NK-92 treated with Interleukin-12 subunit alpha and Interleukin-12 subunit beta, amount 100 ng/mL, for 24 hours (cell line): ENCODE measurements around the gene DOCK10.

ENCODE experiments used
- DNase-seq: peaks from one replicate; lab custom pipeline; 2025; lab: John Stamatoyannopoulos, UW

The DOCK10 gene

DNA sequence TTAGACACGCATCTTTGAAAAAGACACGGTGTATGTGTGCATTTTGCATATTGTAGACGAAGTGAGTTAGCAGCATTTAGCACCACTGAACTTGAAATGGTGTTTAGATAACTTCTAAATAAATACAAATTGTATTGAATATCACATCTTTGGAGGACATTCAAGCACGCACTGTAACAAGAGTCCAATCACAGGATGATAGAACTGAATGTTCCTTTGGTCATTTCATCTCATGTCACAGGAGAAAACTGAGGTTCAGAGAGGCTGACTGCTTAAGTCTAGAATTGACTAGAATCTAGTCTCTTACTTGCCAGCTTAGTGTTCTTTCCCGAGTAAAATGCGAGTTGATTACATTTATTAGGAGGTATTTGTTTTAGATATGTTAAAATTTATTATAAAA lies 206.9 kb downstream of the DOCK10 start:
- no peak for DNase-seq

DNA sequence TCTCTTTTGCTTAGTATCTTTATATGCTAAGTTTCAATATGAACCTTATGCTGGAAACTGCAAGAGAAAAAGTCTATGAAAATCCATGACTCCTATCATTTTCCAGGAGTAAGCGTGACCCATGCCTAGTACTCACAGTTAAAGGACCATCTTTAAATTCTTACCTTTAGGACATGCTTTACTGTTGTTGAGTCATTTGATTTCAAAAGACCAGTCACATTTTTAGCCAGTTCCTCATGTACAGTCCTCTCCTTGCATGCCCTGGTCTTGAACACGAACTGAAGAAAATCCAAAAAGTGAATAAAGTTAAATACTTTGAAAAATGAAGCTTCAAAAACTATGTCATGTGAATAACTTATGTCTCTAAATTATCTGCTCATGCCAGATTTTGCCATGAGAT lies 208.3 kb downstream of the DOCK10 start:
- DNase-seq: no peak

GRCh38 chr2:224832207-224832606 lies 210.1 kb downstream of the DOCK10 start:
- no peak for DNase-seq

DNA sequence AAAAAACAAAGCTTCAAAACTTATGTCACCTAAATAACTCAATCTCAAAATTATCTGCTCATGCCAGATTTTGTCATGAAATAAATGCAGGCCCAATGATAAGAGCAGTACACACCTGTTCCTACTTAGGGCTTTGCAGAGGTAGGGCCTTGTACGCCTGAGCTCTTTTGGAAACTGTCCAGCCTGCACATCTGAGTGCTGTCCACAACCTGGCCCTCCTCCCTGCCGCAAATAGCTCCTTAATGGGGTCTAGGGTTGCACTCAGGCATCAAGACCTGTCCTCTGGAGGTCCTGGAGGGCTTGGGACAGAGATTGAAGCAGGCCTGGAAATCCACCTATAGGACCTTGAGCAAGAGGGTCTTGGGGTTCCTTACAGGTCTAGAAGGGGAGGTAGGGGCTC lies 210.7 kb downstream of the DOCK10 start:
- no peak for DNase-seq

GRCh38 chr2:224820283-224820991 lies 221.8 kb downstream of the DOCK10 start:
- DNase-seq: no peak

- DNase-seq: no peak
These were observed 223.2 kb downstream of the DOCK10 start for GRCh38 chr2:224819075-224819474.

GRCh38 chr2:224817676-224818075 lies 224.6 kb downstream of the DOCK10 start:
- DNase-seq: no peak

- no peak for DNase-seq
These were observed 225.5 kb downstream of the DOCK10 start for GRCh38 chr2:224816816-224817215.

DNA sequence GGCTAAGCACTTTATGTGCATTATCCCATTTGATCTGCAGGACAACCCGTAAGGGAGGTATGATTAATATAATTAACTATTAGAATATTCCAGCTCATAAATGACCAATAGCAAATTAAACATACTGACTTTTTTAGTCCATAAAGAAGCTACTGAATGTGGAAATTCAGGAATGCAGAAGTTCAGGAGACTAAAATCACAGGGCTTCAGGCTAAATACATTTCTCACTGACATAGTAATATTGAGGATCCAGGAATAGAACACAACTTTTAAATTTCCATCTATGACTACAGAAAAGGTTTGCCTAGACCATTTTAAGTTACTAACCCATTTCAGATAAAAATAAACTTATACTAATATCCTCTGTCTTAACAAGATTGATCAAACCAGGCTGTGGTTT lies 228.7 kb downstream of the DOCK10 start:
- no peak for DNase-seq

DNA sequence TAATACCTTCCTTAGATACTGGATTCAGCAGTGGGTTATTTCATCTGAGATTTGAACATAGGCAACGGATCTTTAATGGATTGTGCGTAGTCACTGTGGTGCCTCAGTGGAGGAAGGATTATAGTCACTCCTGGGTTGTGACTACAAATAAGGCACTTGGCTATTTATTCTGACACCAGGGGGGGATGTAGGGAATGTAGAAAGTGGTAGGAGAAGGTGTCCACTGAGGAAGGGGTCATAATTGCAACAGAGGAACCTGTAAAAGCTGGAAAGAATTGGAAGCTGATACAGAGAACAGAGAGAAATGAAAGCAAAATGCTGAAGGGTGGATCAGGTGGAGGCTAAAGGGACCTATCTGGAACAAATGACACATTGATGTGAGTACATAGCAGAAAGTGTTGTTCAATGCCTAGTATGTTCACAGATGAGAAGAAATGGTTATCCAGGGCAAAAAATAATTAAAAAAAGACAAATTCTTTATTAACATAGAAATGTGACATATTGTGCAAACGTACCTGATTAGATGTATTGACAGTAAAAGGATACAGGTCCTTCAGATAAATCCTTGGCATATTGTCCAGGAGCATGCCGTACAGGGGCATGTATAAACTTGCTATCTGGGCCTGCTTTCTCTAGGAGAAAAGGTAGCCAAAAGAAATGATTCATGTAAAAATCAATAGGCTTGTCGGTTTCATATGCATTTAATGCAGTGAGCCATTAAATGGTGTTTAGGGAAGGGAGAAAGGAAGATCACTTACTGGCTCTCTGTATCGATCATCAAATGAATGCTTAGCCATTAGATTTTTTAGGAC lies 234.9 kb downstream of the DOCK10 start:
- no peak for DNase-seq

GRCh38 chr2:224803930-224804329 lies 238.3 kb downstream of the DOCK10 start:
- no peak for DNase-seq

DNA sequence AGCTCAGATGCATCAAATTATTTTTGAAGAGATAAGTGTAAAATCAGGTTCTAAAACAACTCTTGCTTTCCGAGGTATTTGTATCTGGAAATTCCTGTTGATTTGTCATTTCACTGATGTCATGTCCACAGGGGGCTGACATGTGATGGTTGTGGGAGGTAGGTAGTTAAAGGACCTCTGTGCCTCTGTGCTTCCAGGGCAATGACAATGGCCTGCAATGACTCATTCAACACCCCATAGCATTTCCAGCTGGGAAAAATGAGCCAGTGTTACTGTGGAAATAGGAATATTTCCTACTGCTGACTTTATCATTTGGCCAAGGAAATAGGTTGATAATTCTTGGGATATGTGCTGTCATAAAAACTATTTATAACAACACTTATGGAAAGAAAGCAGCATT lies 239.9 kb downstream of the DOCK10 start:
- no peak for DNase-seq

GRCh38 chr2:224801360-224801759 lies 240.9 kb downstream of the DOCK10 start:
- DNase-seq: no peak

- DNase-seq: no peak
These were observed 242.6 kb downstream of the DOCK10 start for GRCh38 chr2:224799691-224800090.

DNA sequence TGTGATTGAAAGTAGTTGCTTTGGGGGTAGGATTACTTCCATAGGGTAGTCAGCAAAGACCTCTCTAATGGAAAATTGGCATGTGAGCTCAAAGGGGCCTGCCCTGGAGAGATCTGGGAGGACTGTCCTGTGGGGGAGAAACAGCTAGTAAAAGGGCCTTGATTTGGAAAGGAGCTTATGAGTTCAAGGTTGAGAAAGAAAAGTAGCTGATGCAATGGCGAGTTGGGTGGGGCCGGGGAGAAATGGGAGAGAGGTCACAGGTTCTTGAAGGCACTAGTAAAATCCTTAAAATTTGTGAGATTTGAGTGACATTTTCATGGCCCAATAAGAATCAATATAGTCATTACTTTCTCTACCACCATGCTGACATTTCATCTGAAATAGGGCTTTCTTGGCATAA lies 244.1 kb downstream of the DOCK10 start:
- DNase-seq: no peak

GRCh38 chr2:224796695-224797305 lies 245.5 kb downstream of the DOCK10 start:
- no peak for DNase-seq

DNA sequence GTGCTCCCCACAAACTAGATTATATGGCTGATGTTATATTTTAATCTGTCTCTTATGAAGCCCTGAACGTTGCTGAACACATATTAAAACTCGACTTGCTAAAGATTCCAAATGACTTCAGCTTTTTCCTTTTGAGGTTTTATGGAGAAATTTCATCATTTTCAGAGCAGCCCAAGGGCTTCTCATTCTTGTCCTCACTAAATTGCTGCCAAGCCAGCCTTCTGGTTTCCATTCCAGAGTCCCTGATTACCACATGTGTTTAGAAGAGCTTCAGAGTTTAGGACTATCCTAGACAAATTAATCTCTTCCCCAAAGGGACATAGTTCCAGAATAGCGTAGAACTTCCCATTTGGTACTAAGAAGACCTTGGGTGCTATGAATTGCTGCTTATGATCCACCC lies 248.3 kb downstream of the DOCK10 start:
- no peak for DNase-seq

GRCh38 chr2:224786848-224787247 lies 255.4 kb downstream of the DOCK10 start:
- no peak for DNase-seq

- DNase-seq: no peak
These were observed 260.9 kb downstream of the DOCK10 start for GRCh38 chr2:224781400-224781799.

- DNase-seq: no peak
These were observed 261.4 kb downstream of the DOCK10 start for GRCh38 chr2:224780823-224781222.

DNA sequence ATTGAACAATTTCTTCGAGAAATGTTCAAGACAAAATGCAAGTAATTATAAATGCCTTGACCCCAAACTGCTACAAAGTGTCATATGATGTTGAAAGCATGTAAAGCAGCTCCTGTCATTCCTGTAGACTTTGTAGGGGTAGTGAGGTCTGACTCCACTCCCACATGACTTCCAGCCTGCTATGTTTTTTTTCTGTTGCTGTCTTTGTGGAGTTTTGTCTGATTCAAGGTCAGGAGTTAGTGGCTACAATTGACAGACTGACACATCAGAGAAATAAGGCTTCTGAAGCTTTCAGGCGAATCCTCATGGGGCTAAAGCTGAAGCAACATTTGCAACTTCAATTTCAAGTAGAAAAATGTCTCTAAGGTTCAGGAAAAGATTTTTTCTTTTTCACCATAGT lies 262.2 kb downstream of the DOCK10 start:
- no peak for DNase-seq

GRCh38 chr2:224778474-224778877 lies 263.8 kb downstream of the DOCK10 start:
- no peak for DNase-seq

- no peak for DNase-seq
These were observed 264.7 kb downstream of the DOCK10 start for GRCh38 chr2:224777559-224777930.
